Eye (tissue), 1 donor: ENCODE data around the gene LIM2.
"Not testable (repeated sequence)": the region's sequence is repeated elsewhere in the genome, so short reads cannot be mapped to it uniquely, and the experiment has no call there.

Source experiments
- DNase-seq: peaks from one replicate; pipeline ENCODE4 v3.0.0-alpha.2; 2015

Gene LIM2

GRCh38 chr19:51387924-51388389 lies at the start of gene LIM2:
TSS of gene LIM2 (minus strand) at chr19:51387974. CDS start at chr19:51387443, 531 bp downstream.
- DNase-seq = no peak

GRCh38 chr19:51434456-51434855 lies 46.7 kb upstream of the LIM2 start:
- no peak for DNase-seq

- no peak for DNase-seq
Observed at GRCh38 chr19:51433043-51433442, 45.3 kb upstream of the LIM2 start.

- DNase-seq = no peak
Observed at GRCh38 chr19:51431124-51431523, 43.4 kb upstream of the LIM2 start.

GRCh38 chr19:51430221-51430620 lies 42.4 kb upstream of the LIM2 start:
- no peak for DNase-seq

- no peak for DNase-seq
Observed at GRCh38 chr19:51427201-51427600, 39.4 kb upstream of the LIM2 start.

- peak; percentile 93 for DNase-seq
Observed at GRCh38 chr19:51422053-51422448, 34.3 kb upstream of the LIM2 start.

GRCh38 chr19:51421229-51422052 lies 33.7 kb upstream of the LIM2 start:
- no peak for DNase-seq

- not testable (repeated sequence) for DNase-seq
Observed at GRCh38 chr19:51420511-51420910, 32.7 kb upstream of the LIM2 start.

- DNase-seq = no peak
Observed at GRCh38 chr19:51418707-51419106, 30.9 kb upstream of the LIM2 start.

GRCh38 chr19:51417810-51418157 lies 30.0 kb upstream of the LIM2 start:
- DNase-seq = no peak

- DNase-seq = no peak
Observed at GRCh38 chr19:51417107-51417809, 29.5 kb upstream of the LIM2 start, which contains the start of gene SIGLEC10. TSS of gene SIGLEC10 (minus strand) at chr19:51417642. CDS start at chr19:51417581, 61 bp downstream.

- not testable (repeated sequence) for DNase-seq
Observed at GRCh38 chr19:51416422-51416821, 28.6 kb upstream of the LIM2 start.

- no peak for DNase-seq
Observed at GRCh38 chr19:51415187-51415586, 27.4 kb upstream of the LIM2 start.

GRCh38 chr19:51410950-51411748 lies 23.4 kb upstream of the LIM2 start:
- DNase-seq = no peak

- peak; percentile 64 for DNase-seq
Observed at GRCh38 chr19:51407511-51408131, 19.8 kb upstream of the LIM2 start.

- no peak for DNase-seq
Observed at GRCh38 chr19:51402117-51402516, 14.3 kb upstream of the LIM2 start.

- not testable (repeated sequence) for DNase-seq
Observed at GRCh38 chr19:51399936-51400335, 12.2 kb upstream of the LIM2 start.

GRCh38 chr19:51399231-51399630 lies 11.5 kb upstream of the LIM2 start:
- DNase-seq = no peak

- DNase-seq = peak; percentile 37
Observed at GRCh38 chr19:51398096-51398704, 10.4 kb upstream of the LIM2 start.

- peak; percentile 24 for DNase-seq
Observed at GRCh38 chr19:51397453-51397852, 9.7 kb upstream of the LIM2 start.

- DNase-seq = no peak
Observed at GRCh38 chr19:51396175-51396574, 8.4 kb upstream of the LIM2 start.
